IPS-18c (cell line): Measurements from ENCODE around the gene PTX4.
"Not testable (repeated sequence)": the region's sequence is repeated elsewhere in the genome, so short reads cannot be mapped to it uniquely, and the experiment has no call there.

Experiments
- H3K4me3 ChIP-seq: 2 replicates; pipeline ENCODE4 v1.7.0; 2013; ENCODE audit warnings: low read depth, mild to moderate bottlenecking, low read length, moderate library complexity; ENCODE audit not compliant: insufficient read depth
- H3K9me3 ChIP-seq: one replicate; pipeline ENCODE4 v1.6.1; 2013; ENCODE audit warnings: mild to moderate bottlenecking, low read length, moderate library complexity; ENCODE audit not compliant: control insufficient read depth, insufficient read depth

The PTX4 gene

GRCh38 chr16:1472974-1473373 is 15.8 kb downstream of the PTX4 start:
- H3K9me3 ChIP-seq: no peaks in the 10 kb centered on the region
- no peak overlapping the region for H3K4me3 ChIP-seq

DNA sequence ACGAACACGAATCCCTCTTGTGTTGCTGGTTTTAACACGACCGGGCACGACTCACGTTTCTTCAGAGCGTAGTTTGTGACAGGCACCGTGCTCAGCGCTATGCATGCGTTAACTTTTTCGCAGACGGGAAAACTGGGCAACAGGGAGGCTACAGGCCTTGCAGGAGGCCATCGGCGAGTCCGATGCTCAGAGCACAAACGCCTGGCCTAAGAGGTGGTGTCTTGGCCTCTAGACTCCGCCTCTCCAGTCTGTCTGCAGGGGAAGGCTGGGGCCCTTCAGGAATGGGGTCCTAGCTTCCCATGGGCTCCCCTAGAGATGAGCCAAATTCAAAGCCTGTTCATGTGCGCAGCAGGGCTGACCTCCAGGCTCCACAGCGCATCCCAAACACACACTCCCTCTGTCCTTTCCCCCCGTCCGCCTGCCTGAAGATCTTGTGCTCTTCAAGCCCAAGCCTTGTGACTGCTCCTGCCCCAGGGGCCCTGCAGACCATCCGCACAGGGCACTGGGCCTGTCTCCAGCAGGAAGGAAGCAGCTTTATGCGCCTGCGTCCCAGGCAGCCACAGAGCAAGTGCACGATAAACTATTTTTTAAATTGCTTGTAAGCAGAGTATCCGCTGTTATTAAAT is 17.1 kb downstream of the PTX4 start:
- H3K4me3 ChIP-seq: no peak overlapping the region
- no peaks in the 10 kb centered on the region for H3K9me3 ChIP-seq

DNA sequence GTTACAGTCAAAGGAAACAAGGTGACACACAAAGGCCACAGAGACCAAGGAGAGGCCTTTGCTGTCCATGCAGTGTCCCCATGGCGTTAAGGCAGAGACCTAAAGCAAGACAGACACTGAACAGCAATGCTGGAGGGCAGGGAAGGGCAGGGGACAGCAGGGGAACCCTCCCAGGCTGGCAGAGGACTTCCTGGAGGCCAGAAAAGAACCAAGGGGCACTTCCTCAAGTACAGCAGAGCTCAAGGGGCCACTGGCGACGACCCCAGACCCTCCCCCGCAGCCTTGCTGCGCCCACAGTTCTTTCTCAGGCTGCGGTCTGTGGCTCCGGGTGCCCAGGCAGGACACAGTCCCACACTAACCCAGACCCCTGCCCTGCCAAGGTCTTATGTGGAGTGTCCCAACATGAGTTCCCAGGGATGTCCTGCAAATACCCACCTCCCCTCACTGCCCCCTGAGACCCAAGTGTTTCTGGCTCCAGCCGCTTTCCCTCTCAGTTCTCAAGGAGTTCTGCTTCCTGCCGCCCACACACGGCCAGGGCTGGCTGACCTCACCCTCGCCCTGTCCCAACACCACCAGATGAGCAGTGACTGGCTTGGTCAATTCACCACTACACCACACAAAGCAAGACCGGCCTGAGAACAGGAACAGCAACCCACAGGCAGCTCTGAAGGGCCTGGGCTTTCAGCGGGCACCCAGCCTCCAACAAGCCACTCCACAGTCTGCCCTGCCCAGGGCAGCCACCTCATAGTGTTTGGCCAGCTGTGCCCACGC is 18.1 kb downstream of the PTX4 start:
- no peaks in the 10 kb centered on the region for H3K9me3 ChIP-seq
- H3K4me3 ChIP-seq: no peak overlapping the region

- H3K9me3 ChIP-seq: no peaks in the 10 kb centered on the region
- no peak overlapping the region for H3K4me3 ChIP-seq
Measured at GRCh38 chr16:1469693-1470201, 19.0 kb downstream of the PTX4 start.

DNA sequence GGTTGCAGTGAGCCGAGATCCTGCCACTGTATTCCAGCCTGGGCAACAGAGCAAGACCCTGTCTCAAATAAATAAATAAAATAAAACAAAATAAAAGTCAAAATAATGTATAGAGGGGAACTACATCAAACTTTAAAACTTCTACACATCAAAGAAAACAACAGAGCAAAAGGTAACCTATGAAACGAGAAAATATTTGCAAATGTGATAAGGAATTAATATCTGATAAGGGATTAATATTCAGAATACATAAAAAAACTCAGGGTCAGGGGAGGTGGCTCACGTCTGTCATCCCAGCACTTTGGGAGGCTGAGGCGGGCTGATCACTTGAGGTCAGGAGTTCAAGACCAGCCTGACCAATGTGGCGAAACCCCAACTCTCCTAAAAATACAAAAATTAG is 19.6 kb downstream of the PTX4 start:
- not testable (repeated sequence) for H3K9me3 ChIP-seq, H3K4me3 ChIP-seq

- Histone ChIP-seq H3K9me3 (no peaks in the 10 kb centered on the region), H3K4me3 (no peak overlapping the region)
Measured at GRCh38 chr16:1468426-1468810, 20.3 kb downstream of the PTX4 start.

- H3K4me3 ChIP-seq: no peak overlapping the region
- no peaks in the 10 kb centered on the region for H3K9me3 ChIP-seq
Measured at GRCh38 chr16:1466968-1467521, 21.7 kb downstream of the PTX4 start.

DNA sequence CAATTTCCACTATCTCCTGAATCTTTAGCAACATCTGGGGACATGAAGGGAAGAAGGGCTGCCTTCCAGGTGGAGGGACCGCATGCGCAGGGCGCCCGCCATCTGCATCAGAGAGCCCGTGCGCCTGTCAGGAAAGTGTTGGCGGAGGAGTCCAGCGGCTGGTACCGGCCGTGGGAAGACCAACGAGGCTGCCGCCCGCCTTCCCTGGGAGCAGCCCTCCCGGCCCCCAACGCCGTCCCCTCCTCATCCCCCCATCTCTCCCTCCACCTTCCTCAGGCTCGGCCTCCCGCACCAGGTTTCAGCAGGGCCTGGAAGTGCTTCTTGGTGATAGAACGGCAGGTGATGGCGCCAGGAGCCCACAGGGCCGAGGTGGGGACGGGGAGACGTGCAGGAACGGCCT is 22.7 kb downstream of the PTX4 start:
- no peak overlapping the region for H3K4me3 ChIP-seq
- no peaks in the 10 kb centered on the region for H3K9me3 ChIP-seq

DNA sequence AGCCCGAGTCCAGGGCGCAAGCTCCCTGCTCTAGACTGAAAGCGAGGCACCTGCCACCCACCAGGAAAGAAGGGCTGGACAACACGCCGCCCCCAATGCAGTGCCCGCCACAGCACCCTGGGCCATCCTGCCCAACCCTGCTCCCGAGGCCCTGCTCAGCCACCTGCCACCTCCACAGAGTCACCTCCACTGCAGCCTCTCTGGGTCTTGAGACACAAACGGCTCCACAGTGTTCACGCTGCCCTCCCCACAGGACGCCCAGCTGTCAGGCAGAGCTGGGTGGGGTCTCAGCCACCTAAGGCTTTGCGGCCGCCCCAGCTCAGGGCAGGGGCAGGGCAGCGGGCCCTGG is 23.2 kb downstream of the PTX4 start:
- H3K4me3 ChIP-seq: no peak overlapping the region
- no peaks in the 10 kb centered on the region for H3K9me3 ChIP-seq

DNA sequence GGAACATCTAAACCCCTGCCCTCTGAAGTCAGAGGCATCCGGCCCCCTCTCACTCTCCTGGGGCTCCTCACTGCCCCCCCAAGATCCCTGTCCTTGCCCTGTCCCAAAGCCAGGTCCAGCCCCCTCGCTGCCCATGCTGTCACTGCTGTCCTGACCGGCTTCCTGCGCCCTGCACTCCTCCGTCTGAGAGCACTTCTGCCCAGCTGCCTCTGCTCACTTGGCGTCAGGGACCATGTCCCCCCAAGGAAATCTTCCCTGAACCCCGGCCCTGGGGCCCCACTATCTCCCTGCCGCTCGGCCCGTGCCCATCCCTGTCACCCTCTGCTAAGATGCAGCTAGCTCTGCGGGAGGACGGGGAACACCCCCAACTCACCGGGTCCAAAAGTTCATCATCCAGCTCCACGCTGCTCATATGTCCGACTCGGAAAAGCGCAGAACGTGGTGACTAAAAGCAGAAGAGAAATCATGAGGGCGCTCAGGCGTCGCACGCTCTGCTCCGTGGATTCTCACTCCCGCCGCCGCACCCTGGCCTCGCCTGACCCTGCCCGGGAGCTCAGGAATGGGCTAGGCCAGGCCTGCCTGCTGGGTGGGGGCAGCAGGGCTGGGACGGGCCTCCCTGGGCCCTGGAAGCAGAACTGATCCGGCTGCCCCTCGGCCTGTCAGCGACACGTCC is 23.7 kb downstream of the PTX4 start:
- Histone ChIP-seq H3K4me3 (no peak overlapping the region), H3K9me3 (no peaks in the 10 kb centered on the region)

- Histone ChIP-seq H3K9me3 (no peaks in the 10 kb centered on the region), H3K4me3 (no peak overlapping the region)
Measured at GRCh38 chr16:1464196-1464893, 24.4 kb downstream of the PTX4 start.

DNA sequence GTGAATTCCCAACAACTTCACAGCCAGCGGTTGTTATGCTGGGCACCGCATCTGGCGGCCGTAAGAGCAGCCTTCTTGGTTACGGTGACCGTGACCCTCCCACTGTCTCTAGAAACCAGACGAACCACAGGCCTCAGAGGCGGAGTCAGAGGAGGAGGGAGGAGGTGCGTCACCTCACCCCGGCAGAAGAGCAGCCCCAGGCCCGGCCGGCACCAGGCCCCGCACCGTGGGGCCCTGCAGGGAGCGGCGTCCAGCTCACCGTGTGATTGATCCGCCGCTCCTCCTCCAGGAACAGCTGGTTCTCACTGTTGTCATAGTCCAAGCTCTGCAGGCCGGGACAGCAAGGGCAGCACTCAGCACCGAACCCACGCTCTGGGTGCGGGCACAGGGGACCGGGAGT is 27.6 kb downstream of the PTX4 start:
- H3K9me3 ChIP-seq: no peaks in the 10 kb centered on the region

DNA sequence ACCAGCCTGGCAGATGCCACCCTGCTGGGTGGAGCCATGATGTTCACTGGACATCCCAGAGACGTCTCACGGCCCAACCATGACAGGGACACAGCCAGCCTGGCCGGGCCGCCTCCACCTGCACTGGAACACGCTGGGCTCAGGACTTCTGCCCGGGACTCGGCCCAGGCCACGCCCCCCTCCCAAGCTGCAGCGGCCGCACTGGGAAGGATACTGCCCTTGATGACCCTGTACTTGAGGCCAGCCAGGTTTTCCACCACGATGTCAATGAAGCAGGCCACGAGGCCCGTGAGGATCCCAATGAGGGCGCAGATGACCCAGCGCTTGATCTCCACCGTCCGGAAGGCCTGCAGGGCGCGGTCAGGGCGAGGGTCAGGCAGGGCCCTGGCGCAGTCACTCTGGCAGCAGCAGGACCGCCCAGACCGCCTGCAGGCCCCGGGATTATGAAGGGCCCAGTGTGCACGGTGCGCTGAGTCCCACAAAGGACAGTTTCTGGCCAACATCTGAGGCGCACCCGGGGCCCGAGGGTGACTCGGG is 28.1 kb downstream of the PTX4 start:
- H3K4me3 ChIP-seq: no peak overlapping the region
- H3K9me3 ChIP-seq: no peaks in the 10 kb centered on the region

More for the DNA sequence above, 27.6 kb downstream of the PTX4 start:
- H3K4me3 ChIP-seq: no peak overlapping the region

GRCh38 chr16:1459967-1460366 is 28.8 kb downstream of the PTX4 start:
- Histone ChIP-seq H3K9me3 (no peaks in the 10 kb centered on the region), H3K4me3 (no peak overlapping the region)

DNA sequence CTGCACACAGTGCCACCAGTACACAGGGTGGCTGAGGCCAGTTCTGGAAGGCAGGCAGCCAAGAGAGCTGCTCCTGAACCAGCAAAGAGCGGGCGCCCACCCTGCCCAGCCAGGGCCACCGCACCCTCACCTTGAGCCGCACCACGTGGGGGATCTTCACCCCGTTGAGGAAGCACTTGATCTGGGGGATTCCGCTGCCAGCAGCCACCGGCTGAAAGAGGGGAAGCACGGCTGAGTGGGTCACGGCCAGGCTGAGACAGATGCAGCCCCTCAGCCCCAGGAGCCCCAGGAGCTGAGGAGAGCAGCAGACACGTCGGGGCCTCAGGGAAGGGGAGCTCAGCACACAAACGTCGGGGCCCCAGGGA is 29.8 kb downstream of the PTX4 start:
- Histone ChIP-seq H3K4me3 (no peak overlapping the region), H3K9me3 (no peaks in the 10 kb centered on the region)

GRCh38 chr16:1458336-1458976 is 30.3 kb downstream of the PTX4 start:
- Histone ChIP-seq H3K9me3 (no peaks in the 10 kb centered on the region), H3K4me3 (no peak overlapping the region)
